GM21528 (cell line): ENCODE measurements around the gene MS4A12.
"Not testable (repeated sequence)": the region's sequence is repeated elsewhere in the genome, so short reads cannot be mapped to it uniquely, and the experiment has no call there.

Source experiments
- ATAC-seq: cut with Tn5 transposase; IDR thresholded peaks from one replicate; pipeline ENCODE4 v1.9.1; 2021; ENCODE audit warnings: mild to moderate bottlenecking, moderate library complexity; ENCODE audit not compliant: unreplicated experiment, low FRiP score

The MS4A12 gene

GRCh38 chr11:60492488-60493009 is at the start of gene MS4A12:
TSS of gene MS4A12 (plus strand) at chr11:60492778. CDS start at chr11:60497319, 4,541 bp downstream.
- ATAC-seq = no peak

DNA sequence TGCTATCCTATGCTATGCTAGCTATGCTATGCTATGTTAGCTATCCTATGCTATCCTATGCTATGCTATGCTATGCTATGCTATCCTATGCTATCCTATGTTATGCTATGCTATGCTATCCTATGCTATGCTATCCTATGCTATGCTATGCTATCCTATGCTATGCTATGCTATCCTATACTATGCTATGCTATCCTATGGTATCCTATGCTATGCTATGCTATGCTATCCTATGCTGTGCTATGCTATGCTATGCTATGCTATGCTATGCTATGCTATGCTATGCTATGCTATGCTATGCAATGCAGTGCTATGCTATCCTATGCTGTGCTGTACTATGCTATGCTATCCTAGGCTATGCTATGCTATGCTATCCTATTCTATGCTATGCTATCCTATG is 45.5 kb upstream of the MS4A12 start:
- ATAC-seq = no peak

- no peak for ATAC-seq
These were observed 44.7 kb upstream of the MS4A12 start for GRCh38 chr11:60447846-60448245.

GRCh38 chr11:60451185-60451584 is 41.4 kb upstream of the MS4A12 start:
- not testable (repeated sequence) for ATAC-seq

GRCh38 chr11:60454212-60454611 is 38.4 kb upstream of the MS4A12 start:
- no peak for ATAC-seq

DNA sequence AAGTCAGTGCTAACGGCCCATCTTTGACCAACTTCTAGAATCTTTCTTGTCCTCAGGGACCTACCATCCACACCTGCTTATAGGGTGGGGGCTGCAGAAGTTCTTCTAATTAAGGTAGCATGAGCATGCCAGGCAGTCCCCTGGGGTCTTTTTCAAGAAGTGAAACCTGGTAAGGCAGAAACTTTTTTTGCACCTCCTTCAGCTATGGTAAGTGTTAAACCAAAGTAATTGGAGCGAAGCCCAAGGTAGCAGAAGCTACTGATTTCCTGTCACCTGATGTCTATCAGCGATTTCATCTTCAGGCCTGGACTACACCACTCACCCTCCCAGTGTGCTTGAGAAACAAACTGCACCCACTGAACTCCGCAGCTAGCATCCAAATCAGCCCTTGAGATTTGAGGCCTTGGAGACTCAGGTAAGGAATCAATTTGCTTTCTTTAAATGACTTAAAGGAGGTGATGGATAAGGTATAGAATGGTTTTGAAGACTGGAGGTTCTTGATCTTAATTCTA is 37.0 kb upstream of the MS4A12 start, which contains the start of gene MS4A1:
TSS of gene MS4A1 (plus strand) at position 317 of the 512 bp plus-strand sequence. CDS start 6,528 bp downstream, outside the sequence.
- peak; percentile 88 for ATAC-seq

- ATAC-seq = peak; percentile 38
These were observed 35.0 kb upstream of the MS4A12 start for GRCh38 chr11:60457576-60457975.

- ATAC-seq = no peak
These were observed 33.2 kb upstream of the MS4A12 start for GRCh38 chr11:60459345-60459744.

GRCh38 chr11:60468829-60469228 is 23.7 kb upstream of the MS4A12 start:
- ATAC-seq = no peak

- no peak for ATAC-seq
These were observed 22.9 kb upstream of the MS4A12 start for GRCh38 chr11:60469723-60470122.

- ATAC-seq = peak; percentile 70
These were observed 15.5 kb upstream of the MS4A12 start for GRCh38 chr11:60477035-60477445.

GRCh38 chr11:60482361-60482760 is 10.2 kb upstream of the MS4A12 start:
- ATAC-seq = peak; percentile 46

GRCh38 chr11:60485987-60486386 is 6.6 kb upstream of the MS4A12 start:
- peak; percentile 95 for ATAC-seq

DNA sequence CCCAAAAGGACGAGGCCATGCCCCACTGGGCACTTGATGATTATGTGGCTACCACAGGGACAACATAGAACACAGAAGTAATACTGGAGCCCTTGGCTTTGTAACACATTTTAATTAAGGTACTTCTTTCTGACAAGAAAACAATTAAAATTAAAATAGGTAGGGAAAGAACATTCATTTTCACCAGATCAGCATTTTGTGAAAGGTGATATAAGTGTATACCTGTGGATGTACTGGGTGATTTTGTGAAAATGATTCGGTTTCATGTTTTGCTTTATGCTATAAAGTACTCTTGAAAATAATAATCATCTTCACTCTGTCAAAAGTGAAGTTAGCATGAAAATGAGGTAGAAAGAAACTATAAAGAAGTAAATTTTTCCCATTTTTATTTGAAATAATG is 876 bp downstream of the MS4A12 start:
- no peak for ATAC-seq

DNA sequence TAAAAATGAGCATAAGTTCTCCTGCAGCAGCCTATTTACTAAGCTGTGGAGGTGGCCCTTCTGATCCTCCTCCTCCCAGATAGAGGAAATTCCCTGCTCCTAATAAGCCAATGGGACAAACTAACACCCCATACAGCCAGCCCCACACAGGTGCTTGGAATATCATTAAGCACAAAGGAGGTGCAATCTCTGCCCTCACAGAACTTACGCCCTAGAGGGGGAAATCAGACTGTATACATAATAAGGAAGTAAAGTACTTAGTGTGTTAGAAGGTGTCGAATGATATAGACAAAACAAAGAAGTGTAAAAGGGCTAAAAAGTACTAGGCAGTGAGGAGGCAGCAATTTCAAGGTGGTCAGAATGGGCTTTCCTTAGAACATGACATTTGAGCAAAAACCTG is 5.8 kb downstream of the MS4A12 start:
- peak; percentile 41 for ATAC-seq

DNA sequence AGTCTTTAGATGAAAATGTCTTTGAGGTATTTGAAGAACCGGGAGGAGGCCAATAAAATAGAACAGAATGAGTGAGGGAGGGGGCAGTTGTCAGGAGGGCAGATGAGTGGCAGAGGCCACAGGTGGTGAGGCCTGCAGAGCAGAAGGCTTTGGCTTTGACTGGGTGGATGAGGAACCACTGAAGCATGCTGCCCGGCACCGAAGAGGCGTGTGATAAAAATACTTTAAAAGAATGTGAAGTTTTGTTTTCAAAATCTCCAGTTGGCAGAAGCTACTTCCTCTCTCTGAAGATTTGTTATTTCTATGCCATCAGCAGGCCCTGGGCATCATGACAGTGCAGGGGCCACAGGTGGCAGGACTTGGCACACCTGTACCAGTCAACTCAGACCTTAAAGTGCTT is 6.3 kb downstream of the MS4A12 start:
- peak; percentile 84 for ATAC-seq

- no peak for ATAC-seq
These were observed 7.8 kb downstream of the MS4A12 start for GRCh38 chr11:60500276-60500910.

DNA sequence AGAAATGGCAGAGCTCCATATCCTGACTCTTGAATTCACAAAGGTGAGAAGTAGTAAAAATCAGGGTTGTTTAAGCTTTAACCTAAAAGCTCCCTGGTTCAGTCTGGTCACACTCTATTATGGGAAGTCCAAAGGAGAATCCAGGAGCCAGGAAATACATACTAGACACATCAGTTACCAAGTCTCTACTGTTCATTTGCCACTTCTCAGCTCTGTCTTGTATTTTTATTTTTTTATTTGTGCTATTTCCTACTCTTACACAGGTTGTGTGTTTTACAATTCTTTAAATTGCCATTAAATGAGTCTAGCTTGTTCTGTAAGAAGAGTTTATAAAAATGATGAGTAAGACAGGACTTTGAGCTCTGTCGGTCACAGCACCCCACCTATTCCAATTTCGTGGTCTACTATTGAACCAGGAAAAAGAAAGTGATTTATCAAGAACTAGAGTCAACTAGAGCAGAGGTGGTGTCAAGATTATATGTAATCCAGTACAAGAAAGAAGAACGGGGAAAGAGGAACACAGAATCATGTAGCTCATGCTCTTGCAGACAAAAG is 9.7 kb downstream of the MS4A12 start:
- ATAC-seq = no peak

- ATAC-seq = no peak
These were observed 11.8 kb downstream of the MS4A12 start for GRCh38 chr11:60504219-60504905.

DNA sequence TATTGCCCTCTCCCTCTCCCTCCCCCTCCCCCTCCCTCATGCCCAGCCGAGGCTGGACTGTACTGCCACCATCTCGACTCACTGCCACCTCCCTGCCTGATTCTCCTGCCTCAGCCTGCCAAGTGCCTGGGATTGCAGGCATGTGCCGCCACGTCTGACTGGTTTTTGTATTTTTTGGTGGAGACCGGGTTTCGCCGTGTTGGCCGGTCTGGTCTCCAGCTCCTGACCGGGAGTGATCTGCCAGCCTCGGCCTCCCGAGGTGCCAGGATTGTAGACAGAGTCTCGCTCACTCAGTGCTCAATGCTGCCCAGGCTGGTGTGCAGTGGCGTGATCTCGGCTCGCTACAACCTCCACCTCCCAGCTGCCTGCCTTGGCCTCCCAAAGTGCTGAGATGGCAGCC is 17.0 kb downstream of the MS4A12 start:
- ATAC-seq = not testable (repeated sequence)

DNA sequence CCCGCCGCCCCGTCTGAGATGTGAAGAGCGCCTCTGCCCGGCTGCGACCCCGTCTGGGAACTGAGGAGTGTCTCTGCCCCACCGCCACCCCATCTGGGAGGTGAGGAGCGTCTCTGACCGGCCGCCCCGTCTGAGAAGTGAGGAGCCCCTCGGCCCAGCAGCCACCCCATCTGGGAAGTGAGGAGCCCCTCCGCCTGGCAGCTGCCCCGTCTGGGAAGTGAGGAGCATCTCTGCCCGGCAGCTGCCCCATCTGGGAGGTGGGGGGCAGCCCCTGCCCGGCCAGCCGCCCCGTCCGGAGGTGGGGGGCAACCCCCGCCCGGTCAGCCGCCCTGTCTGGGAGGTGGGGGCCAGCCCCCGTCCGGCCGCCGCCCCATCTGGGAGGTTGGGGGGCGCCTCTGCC is 17.6 kb downstream of the MS4A12 start:
- ATAC-seq = not testable (repeated sequence)
